Stimulated activated CD4-positive, alpha-beta T cell treated with anti-CD3 and anti-CD28 coated beads, TNF-alpha, amount 100 ng/mL, for 48 hours (primary cell): Measurements from ENCODE around the gene MPV17L2.
"Not testable (repeated sequence)": the region's sequence is repeated elsewhere in the genome, so short reads cannot be mapped to it uniquely, and the experiment has no call there.

ENCODE experiments used
- DNase-seq, 3 donors: peaks; one replicate each; pipeline ENCODE4 v3.0.0-alpha.2; 2020; ENCODE audit warnings: low read depth in 3 of 3

MPV17L2 gene

DNA sequence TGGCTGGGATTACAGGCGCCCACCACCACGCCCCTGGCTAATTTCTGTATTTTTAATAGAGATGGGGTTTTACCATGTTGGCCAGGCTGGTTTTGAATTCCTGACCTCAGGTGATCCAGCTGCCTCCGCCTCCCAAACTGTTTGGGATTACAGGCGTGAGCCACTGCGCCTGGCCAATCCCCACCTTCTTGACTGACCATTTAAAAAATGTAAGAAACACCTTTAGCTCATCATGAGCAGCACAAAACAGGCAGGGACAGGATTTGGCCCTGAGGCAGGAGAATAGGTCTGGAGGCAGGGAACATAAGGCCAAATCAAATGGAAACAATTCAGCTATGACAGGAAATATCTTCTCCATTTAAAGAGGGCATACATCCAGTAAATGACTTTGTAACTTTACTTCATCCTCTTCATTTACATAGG is 1.4 kb upstream of the MPV17L2 start:
- no peak for DNase-seq

DNA sequence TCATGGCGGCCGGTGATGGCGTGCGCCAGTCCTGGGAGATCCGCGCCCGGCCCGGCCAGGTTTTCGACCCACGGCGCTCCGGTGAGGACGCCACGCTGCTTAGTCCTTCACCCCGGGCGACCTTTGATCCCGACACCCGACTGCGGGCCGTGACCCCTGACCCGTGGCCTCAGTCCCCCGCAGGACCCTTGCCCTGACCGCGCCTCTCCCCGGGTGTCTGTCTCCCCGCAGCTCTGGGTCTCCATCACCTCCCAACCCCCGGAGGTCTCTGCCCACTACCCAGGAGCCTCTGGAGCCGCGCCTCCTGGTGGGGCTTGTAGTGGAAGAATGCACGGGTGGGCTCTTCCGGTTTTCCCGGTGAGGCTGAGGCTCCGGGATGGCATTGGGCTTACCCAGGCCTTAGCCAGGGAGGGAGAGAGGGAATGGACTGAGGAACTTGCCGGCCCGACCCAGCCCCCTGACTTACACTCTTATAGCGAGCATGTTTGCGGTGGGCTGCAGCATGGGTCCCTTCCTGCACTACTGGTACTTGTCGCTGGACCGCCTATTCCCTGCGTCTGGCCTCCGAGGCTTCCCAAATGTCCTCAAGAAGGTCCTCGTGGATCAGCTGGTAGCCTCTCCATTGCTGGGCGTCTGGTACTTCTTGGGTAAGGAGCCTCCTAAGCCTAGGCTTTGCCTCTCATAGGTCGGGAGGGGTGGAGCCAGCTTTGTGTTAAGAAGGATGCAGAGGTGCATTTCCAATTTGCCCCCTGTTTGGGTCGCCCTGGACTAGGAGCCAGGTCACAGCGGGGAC is 566 bp downstream of the MPV17L2 start:
- no peak for DNase-seq

DNA sequence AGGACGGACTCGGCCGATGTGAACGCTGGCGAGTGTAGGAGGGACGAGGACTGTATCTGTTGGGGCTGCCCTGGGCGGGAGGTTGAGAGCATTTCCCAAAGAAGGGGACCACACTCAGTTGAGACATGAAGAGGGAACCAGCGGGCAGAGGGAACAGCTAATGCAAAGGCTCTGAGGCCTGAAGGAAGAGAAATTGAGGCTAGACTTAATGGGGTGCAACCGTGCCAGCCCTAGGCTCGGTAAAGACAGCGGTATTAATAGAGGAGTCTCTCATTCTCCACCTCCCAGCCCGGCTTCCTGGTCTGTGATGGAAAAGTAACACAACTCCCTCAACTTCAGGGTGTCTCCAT is 1.1 kb downstream of the MPV17L2 start:
- DNase-seq = no peak

DNA sequence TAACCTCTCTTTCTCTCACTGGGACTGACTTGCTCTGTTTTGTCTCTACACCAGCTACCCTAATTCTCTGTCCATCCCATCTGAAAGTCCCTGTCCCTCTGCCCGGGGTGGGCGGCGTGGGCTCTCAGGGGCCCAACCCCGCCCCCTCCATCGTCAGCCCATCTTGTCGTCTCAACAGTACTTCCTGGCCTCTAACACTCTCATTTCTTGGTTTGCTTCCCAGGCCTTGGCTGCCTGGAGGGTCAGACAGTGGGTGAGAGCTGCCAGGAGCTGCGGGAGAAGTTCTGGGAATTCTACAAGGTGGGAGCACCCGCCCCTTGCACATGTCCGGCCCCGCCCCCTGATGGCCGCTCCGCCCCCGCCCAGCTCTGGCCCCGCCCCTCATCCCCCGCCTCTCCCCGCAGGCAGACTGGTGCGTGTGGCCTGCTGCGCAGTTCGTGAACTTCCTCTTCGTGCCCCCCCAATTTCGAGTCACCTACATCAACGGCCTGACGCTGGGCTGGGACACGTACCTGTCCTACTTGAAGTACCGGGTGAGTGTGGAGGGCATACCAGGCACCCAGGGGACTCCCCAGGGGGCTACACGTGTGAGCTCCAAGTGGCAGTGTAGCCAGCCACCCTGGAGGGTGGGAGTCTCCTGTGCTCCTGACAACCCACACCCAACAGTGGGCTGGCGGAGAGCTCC is 1.7 kb downstream of the MPV17L2 start:
- no peak for DNase-seq

DNA sequence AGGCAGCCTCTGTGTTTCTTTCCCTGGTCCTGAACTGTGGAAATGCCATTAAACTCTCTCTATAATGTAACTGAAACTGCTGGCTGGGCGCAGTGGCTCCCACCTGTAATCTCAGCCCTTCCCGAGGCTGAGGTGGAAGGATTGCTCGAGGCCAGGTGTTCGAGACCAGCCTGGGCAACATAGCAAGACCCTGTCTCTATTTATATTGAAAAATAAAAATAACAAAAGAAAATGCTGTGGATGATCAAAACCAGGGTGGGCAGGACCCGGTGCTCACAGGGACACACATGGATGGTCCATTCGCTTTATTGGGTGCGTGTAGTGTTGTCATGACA is 3.5 kb downstream of the MPV17L2 start:
- DNase-seq = no peak

DNA sequence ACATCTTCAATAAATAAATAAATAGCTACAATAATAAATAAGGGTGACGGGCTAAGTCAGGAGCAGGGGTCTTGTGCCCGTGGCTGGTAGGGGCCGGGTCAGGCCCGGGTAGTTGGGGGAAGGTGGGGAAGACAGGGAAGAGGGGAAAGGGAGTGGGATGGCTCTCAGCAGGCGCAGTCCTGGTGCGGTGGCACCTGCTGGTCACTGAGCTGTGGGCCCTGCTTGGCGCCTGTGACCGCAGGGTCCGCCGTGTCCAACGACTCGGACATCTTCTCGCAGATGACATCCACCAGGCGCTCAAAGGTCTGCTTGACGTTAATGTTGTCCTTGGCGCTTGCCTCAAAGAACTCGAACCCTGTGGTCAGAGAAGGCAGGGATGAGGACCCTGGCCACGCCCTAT is 4.3 kb downstream of the MPV17L2 start:
- no peak for DNase-seq

DNA sequence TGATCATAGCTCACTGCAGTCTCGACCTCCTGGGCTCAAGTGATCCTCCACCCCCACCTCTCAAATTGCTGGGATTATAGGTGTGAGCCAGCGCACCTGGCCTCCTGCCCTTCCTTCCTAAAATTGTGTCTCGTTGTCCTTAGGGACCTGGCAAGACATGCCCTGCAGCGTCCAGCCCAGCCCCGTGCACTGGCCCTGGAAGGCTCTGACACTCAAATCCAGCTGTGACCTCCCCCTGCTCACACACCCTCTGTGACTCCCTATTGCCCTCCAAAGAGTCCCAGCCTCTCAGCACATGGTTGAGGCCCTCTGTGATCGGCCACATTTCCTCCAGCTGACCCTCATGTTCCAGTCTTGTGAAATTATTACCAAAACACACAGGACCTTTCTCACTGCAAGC is 4.9 kb downstream of the MPV17L2 start:
- no peak for DNase-seq

DNA sequence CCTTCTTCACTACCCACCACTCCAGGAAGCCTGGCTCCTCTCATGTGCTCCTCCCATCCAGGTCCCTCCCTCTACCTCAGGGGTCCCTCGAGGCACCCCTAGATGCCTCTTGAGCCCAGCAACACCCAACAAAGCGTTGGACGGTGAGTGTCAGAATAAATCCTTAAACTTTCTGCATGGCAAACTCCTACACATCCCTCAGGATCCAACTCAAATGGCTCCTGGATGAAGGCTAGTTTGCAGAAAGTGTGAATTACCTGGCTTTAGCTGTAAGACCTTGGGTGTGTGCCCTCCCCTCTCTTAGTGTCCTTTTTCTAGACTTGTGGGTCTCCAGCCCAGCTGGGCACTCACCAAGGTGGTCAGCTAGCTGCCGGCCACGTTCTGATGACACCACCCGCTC is 5.4 kb downstream of the MPV17L2 start:
- DNase-seq = no peak

DNA sequence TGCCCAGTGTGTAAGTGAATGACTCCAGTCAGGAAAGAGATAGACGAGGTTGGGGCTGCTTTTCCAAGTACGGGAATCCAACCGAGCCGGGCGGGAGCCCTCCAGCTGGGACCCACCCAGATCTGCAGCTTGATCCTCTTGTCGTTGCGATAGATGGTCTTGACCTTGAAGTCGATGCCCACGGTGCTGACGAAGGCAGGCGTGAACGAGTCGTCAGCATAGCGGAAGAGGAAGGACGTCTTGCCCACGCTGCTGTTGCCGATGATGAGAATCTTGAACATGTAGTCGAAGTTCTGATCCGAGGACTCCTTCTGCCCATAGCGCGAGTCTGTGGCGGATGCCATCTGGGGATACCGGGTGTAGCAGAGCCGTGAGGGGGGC is 9.4 kb downstream of the MPV17L2 start:
- DNase-seq = no peak

DNA sequence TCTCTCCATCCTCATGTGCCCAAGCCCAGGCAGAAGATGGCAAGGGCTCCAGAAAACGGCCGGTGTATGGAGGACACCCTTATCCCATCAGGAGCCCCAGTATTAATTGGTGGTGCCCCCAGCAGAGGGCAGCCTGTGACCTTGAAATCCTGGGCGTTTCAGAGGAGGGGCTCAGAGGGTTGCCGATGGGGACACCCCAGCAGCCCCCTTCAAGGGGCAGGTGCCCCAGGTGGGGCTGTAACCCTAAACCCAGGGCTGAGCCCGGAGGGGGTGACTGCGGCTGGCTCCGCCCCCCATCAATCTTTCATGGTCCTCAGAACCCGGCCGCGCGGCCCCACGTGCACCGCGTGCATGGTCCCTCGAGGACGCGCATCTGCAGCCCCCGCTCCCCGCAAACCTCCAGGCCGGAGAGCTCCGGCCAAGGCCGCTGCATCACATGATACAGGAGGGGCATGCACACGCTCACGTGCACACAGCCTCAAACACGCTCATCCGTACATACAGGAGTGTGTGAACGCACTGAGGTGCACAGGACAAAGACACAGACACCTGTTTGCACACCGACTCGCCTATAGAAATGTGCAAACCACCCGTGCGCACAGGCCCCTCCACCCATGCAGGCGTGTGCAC is 9.9 kb downstream of the MPV17L2 start:
- no peak for DNase-seq

DNA sequence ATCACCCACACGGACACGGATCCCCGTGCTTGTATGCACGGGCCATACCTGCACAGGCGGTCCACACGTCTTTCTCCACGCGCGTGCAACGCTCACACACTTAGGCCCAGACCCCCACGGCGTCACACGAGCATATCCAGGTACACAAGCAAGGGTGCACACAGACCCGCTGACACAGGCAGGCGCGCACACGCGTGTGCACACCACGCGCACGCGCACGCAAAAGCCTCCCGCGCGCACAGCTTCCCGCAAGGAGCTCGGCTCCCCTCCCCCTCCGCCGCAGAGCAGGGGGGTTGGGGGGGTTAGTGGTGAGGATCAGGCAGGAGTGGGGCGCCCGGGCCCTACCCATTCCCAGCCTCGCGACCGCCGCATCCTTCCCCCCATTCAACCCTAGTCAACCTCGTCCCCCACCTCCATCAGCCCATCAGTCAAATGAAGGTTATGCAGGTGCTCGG is 10.4 kb downstream of the MPV17L2 start:
- DNase-seq = no peak

DNA sequence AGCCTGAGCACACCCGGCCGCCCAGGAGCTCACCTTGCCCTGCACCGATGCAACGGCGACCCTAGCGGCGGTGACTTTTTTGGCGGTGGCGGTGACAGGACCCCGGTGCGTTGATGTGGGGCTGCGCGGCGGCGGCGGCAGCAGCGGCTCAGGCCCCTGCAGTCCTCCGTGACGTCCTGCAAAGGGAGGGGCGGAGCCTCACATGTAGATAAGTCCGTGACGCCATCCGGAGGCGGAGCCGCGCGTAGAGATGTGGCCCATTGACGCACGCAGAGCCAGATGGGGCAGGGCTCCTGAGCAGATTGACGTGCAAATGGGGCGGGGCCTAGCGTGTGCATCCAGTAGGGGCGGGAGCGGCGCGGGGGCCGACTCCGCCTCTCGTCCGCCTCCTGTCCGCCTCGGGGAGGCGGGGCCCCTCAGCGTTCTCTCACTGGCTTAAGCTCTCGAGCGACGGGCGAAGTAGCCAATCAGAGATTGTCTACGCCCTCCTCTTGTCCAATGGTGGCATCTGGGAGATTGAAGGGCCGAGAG is 10.9 kb downstream of the MPV17L2 start, which contains the start of gene RAB3A:
Gene RAB3A, minus strand, starts transcription at position 180 of the 531 bp plus-strand sequence. CDS start 1,302 bp downstream, outside the sequence.
- DNase-seq = peak; percentile 99

DNA sequence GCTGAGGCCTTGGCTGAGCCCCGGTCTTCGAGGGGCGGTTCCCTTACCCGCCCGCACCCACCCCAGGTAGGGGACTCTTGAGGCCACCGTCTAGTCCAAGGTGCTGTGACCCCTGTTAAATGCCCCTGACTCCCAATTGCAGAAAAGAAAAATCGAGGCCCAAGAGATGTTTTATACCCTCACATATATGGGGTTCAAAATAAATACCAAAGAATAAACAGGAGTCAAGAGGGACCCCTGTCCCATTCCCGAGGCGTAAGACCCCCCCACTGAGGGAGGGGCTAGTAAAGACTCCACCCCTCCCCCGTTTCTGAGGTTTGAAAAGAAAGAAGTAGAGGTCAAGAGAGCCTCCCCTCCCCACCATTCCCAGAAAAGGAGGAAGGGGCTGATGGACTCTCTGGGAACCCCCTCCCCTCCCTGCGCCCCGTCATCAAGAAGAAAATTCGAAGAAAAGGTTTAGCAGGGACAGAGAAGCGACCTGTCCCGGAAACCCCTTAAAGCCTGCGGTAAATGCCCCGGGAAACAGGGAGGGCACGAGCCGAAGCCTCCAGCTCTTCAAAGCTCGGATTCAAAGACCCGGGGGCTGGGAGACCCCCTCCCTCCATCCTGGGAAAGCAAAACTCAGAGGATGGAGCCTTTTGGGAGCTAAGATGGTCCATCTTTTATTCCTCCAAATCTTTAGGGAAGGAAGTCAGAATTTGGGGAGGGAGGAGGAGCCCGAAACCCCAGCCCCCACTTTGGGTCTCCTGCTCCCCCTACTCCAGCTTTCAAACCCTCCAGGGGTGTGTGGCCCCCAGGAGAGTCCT is 11.6 kb downstream of the MPV17L2 start:
- DNase-seq = peak in 1 of 3 donors; percentile 55

DNA sequence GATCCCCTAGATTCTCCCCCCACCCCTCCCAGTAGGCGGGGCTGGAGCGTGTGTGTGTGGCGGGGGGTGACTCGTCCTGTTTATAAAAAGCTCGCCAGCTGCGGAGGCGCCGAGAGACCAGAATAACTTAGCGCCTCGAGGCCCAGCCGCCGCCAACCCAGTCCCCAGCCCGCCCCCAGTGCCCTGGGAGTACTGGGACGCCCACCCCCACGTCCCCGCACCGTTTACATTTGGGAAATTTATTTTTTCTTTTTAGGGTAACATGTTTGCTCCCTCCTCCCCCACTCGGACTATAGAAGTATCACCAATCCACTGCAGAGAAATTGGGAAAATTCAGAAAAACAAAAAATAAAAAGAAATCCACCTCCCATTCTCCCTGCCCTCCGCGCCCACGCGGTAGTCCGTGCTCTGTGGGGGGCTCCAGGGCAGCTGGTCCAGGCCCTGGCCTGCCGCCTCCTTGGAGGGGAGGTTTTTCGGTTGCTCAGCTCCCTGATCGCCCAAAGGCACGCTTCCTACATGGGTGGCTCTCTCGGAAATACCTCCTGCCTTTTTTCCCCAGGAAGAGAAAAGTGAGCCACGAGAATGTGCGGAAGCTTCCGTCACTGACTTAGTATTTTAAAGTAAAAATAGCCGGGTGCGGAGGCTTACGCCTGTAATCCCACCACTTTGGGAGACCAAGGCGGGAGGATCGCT is 12.3 kb downstream of the MPV17L2 start:
- DNase-seq = peak in 1 of 3 donors; percentile 51

DNA sequence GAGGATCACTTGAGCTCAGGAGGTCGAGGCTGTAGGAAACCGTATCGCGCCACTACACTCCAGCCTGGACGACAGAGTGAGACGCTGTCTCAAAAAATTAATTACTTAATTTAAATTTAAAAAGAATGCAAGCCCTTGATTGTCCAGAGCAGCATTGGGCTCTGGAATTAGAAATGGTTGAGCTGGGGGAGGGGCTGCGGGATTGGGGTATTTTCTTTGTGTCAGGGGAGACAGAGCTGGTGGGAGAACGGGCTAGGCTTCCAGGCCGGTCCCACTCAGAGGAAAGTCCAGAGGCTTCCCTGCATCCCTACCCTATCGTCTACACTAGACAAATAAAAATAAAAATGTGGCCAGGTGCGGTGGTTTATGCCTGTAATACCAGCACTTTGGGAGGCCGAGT is 13.0 kb downstream of the MPV17L2 start:
- no peak for DNase-seq

DNA sequence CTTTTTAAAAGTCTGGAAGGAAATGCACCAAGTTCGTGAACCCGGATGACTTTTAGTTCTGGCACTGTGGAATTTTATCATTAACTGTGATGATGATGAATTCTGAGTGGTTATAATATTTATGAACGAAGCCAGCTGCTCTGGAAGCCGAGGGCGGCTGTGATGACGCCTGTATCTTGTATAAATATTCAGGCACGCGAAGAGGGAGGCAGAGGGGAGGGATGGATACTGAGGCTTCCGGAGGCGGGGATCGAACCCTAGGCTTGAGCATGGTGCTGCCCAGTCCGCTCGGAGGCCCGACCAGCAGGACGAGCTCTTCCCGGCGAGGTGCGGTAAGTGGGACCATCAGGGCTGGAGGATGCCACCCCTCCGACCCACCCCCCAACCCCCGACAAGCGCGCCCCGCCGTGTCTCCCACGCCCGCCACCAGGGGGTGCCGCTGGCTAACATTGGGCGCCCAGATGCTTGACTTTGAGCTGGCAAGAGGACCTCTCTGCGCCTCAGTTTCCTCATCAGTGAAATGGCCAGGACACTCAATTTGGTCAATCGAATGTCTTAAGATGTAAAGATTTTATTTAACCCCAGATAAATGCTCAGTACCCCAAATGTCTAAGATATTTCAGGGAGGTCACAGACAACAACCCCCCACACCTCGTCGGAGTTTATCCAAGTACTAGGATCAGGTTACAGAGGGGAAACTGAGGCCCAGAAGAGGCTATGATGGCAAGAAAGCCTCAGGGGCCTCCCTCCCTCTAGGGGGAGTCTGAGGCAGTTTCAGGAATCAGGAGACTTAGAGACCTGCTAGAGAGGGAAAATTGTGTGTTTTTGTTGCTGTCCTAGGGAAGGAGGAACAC is 15.3 kb downstream of the MPV17L2 start:
- DNase-seq = peak in 1 of 3 donors; percentile 40

DNA sequence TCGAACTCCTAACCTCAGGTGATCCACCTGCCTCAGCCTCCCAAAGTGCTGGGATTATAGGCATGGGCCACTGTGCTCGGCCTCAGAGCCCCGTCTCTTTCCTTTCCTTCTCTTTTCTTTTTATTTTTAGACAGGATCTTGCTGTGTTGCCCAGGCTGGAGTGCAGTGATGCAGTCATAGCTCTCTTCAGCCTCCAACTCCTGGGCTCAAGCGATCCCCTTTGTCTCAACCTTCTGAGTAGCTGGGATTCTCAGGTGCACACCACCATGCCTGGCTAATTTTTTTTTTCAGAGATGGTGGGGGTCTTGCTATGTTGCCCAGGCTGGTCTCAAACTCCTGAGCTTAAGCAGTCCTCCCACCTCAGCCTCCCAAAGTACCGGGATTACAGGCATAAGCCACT is 16.9 kb downstream of the MPV17L2 start:
- not testable (repeated sequence) for DNase-seq

DNA sequence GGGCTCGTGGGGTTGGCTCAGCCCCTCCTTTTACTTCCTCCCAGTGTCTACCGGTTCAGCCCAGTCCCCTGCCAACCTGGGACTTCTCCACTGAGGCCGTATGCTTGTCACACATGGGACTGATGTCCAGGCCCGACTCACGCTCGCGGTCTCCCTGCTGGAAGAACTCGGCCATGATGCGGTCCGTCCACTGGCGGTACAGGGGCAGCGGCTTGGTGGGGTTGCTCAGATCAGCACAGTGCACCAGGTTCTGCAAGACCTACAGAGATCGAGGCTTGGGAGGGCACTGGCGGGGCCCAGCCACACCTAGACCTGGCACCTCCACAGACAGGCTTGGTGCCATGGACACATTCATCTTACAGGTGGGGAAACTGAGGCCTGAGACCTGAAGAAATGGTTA is 18.7 kb downstream of the MPV17L2 start:
- DNase-seq = no peak

DNA sequence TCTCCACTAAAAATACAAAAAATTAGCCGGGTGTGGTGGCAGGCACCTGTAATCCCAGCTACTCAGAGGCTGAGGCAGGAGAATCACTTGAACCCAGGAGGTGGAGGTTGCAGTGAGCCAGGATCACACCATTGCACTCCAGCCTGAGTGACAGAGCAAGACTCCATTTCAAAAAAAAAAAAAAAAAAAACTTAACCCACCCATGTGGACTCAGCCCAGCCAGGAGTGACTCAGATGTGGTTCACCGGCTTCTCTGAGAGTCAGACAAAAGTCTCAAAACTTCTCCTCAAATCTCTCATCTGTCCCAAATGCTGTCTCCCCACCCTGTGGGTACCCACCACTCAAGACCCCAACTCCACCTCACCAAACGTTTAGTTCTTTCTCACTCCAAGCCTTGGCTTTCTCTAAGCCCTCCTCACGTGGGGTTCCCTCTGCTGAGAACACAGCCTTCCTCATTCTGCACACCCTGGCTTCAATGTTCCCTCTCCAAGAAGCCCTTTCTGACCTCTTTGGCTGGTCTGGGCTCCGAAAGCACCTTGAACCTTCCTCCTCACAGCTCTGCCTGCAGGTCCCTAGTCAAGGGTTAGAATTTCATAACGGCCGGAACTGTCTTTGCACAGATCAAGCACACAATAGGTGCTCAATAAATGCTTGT is 21.9 kb downstream of the MPV17L2 start:
- DNase-seq = no peak

DNA sequence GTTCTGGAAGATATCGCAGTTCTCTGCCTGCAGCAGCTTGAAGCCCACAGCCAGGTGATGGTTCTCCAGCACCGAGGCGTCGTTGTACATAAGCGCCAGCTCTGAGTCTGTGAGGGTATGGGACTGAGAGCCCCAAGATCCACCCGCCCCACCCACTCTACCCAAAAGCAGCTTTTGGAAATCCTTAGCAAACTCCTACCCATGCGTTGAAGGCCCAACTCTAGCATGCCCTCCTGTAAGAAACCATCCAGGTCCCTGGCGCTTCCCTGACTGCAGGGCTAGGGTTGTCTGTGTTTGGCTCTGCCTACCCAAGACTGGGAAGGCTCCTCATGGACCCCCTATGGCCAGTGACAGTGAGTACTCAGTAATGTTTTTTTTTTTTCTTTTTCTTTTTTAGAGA is 23.8 kb downstream of the MPV17L2 start:
- DNase-seq = no peak
